OCI-LY3 (cell line): ENCODE results near the gene TMEM74B.

ENCODE experiments used
- CTCF ChIP-seq: fragments of 200-600, 300-600 bp; sonication (generic); IDR thresholded peaks from 2 replicates; pipeline ENCODE4 v1.5.1; 2014; ENCODE audit warnings: antibody characterized with exemption, low read length, low read depth
- EZH2phosphoT487 ChIP-seq: fragments of 200-600 bp; shearing (Covaris generic); IDR thresholded peaks from 2 replicates; pipeline ENCODE4 v1.6.1; 2018; ENCODE audit warnings: antibody characterized with exemption, mixed run types, low read depth

- TF ChIP-seq CTCF, result no peak
- no peak for TF ChIP-seq EZH2phosphoT487
These were observed 19.8 kb upstream of the TMEM74B start for GRCh38 chr20:1204576-1204975.
